ENCODE data around the gene ECE1.

The ECE1 gene

GRCh38 chr1:21255284-21255942 lies 34.9 kb downstream of the ECE1 start:
- in situ Hi-C loops (cut with MboI; ENCODE audit: low sequenced_read_pairs) = no loop called here

DNA sequence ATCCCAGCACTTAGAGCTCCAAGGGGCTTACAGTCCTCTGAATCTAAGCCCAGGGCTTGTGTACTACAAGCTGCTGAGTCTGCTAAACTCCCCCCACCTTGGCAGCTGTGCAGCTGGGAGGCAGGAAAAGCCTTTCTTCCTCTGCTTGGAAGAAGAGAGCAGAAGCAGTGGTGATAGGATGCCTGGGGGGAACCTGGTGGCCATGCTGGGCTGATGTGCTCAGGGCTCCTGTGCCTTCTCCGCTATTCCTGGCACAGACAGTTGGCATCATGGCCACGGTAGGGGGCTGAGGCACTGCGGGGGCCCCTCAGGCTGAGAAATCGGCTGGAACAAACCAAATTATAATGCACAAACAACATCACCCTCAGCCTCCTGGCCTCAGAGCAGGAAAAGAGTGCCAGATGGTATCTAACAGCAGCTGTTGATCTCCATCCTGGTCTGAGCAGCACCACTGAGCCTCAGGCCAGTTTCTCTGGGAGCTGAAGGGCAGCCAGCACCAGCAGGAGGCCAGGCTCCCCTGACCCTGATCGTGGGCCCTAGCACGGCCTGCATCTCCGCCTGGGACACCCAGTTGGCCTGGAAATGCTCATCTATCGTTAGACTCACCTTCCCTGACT lies 35.8 kb downstream of the ECE1 start:
- in situ Hi-C loops (cut with MboI; ENCODE audit: low sequenced_read_pairs) = no loop called here

- in situ Hi-C loops (cut with MboI; ENCODE audit: low sequenced_read_pairs) = no loop called here
Observed at GRCh38 chr1:21251773-21252471, 38.3 kb downstream of the ECE1 start.

DNA sequence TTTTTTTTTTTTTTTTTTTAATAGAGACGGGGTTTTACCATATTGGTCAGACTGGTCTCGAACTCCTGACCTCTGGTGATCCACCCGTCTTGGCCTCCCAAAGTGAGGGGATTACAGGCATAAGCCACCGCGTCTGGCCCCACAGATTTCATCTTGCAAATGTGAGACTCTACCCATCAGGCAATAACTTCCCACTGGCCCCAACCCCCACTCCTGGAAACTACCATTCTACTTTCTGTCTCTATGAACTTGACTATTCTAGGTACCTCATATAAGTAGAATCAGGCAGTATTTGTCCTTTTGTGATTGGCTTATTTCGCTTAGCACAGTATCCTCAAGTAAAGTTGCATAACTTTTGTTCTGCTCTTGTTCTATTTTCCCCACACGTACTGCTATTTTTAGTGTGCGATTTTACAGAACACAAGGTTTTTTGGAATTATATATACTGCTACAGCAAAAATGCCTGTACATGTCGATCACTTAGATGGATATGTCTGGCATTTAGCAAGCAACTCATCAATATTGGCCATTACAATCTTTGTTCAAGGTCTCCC lies 40.2 kb downstream of the ECE1 start:
- in situ Hi-C loops (cut with MboI; ENCODE audit: low sequenced_read_pairs) = no loop called here

- in situ Hi-C loops (cut with MboI; ENCODE audit: low sequenced_read_pairs) = no loop called here
Observed at GRCh38 chr1:21247892-21248715, 42.2 kb downstream of the ECE1 start.

GRCh38 chr1:21246905-21247642 lies 43.2 kb downstream of the ECE1 start:
- in situ Hi-C loops (cut with MboI; ENCODE audit: low sequenced_read_pairs) = no loop called here

- in situ Hi-C loops (cut with MboI; ENCODE audit: low sequenced_read_pairs) = no loop called here
Observed at GRCh38 chr1:21245688-21246229, 44.5 kb downstream of the ECE1 start.

DNA sequence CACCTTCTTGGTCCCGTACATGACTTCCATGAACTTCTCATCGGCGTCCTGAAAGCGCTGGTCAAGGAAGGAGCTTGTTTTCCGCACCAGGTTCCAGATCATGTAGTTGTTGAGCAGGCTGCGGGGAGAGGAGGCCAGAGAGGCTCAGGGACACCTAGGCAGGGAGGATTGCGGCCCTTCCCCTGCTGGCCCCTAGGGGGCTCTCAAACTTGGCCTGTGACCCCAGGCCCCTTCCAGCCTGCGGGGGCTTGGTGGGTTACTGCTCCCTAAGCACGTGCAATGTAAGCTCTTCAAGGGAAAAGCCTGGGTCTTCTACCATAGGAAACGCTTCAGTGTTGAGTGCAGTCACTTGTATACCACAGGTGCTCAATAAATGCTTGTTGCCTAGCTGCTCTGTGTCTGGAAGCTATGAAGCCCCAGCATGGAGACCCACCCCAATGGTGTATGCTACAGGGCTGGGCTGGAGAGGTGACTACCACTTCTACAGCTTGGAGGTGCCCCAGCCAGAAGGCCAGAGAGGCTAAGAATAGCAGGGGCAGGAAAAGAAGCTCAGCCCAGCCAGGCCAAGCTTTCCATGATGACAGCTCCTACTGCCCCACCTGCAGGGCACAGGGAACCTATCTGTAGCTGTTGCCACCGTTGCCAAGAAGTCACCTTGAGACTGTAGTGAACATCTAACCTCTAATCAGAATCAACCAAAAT lies 45.1 kb downstream of the ECE1 start:
- in situ Hi-C loops (cut with MboI; ENCODE audit: low sequenced_read_pairs) = no loop called here

GRCh38 chr1:21244154-21244553 lies 46.1 kb downstream of the ECE1 start:
- in situ Hi-C loops (cut with MboI; ENCODE audit: low sequenced_read_pairs) = no loop called here

GRCh38 chr1:21242846-21243245 lies 47.4 kb downstream of the ECE1 start:
- in situ Hi-C loops (cut with MboI; ENCODE audit: low sequenced_read_pairs) = no loop called here

GRCh38 chr1:21241771-21242581 lies 48.3 kb downstream of the ECE1 start:
- in situ Hi-C loops (cut with MboI; ENCODE audit: low sequenced_read_pairs) = no loop called here

DNA sequence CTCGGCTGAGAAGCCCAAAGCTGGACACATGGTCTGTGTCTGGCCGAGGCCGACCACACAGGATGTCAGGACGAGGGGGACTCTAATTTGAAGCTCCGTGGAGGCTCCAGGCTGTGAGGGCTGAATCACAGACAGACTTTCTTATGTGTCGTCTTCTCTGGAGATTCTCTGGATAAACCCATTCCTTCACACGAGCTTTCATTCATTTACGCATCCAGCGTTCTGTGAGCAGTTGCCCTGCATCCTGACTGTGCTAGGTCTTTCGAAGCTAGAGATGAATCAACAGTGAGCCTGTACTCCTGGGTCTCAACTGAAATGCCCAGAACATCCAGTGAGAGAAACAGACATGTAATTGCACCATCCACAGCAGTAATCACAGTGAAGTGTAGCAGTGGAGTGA lies 49.6 kb downstream of the ECE1 start:
- in situ Hi-C loops (cut with MboI; ENCODE audit: low sequenced_read_pairs) = no loop called here

DNA sequence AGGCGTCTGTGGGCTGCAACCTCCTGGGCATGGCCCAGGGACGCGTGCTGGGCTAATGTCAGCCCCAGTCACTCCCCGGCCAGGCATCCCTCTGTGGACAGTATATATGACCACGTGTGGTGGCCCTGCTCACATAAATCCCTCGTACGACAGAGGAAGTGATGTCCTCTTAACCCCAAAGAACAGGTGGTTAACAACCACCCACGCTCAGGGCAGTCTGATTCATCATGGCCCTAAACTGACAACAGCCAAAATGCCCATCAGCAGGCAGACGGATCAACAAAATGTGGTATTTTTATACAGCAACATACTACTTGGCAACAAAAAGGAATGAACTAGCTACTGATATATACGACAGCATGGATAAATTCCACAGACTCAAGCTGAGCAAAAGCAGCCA lies 51.0 kb downstream of the ECE1 start:
- in situ Hi-C loops (cut with MboI; ENCODE audit: low sequenced_read_pairs) = no loop called here

- in situ Hi-C loops (cut with MboI; ENCODE audit: low sequenced_read_pairs) = no loop called here
Observed at GRCh38 chr1:21238141-21238800, 52.0 kb downstream of the ECE1 start.

GRCh38 chr1:21237446-21238088 lies 52.7 kb downstream of the ECE1 start:
- in situ Hi-C loops (cut with MboI; ENCODE audit: low sequenced_read_pairs) = no loop called here

DNA sequence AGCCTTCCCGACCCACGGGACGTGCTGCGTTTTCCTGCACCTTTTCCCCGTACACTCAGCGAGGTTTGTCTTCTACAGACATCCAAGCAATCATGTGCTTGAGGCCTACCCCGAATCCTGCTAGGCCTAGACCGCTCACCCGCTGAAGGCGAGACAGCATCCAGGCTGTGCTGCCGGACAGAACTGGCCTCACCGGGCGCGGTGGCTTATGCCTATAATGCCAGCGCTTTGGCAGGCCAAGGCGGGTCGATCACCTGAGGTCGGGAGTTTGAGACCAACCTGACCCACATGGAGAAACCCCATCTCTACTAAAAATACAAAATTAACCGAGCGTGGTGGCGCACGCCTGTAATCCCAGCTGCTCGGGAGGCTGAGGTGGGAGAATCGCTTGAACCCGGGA lies 54.1 kb downstream of the ECE1 start:
- in situ Hi-C loops (cut with MboI; ENCODE audit: low sequenced_read_pairs) = no loop called here

GRCh38 chr1:21234779-21235178 lies 55.5 kb downstream of the ECE1 start:
- in situ Hi-C loops (cut with MboI; ENCODE audit: low sequenced_read_pairs) = loop anchor here (5.0 kb wide), 1 partner anchor 133 kb away; no protein-coding TSS in a partner anchor

DNA sequence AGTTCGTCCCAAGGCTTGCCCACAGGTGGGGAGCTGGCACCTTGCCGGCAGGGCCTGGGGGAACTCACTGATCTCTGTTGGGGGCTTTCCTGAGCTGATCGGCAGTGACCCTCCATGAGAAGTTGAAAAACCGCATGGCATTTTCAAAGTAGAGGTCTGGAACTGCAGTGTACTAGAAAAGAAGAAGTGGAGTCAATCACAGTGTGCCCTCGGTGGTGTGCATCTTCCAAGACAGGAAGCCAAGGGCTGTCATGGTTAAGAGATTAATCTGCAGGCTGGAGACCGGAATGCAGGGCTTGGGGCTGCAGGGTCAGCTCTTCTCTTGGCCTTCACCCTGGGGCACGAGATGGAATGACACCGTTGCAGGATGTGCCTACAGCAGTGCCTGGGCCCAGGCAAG lies 56.8 kb downstream of the ECE1 start:
- in situ Hi-C loops (cut with MboI; ENCODE audit: low sequenced_read_pairs) = loop anchor here (5.0 kb wide), 1 partner anchor 134 kb away; no protein-coding TSS in a partner anchor
